ENCODE data around the gene SRPK1.

SRPK1 gene

DNA sequence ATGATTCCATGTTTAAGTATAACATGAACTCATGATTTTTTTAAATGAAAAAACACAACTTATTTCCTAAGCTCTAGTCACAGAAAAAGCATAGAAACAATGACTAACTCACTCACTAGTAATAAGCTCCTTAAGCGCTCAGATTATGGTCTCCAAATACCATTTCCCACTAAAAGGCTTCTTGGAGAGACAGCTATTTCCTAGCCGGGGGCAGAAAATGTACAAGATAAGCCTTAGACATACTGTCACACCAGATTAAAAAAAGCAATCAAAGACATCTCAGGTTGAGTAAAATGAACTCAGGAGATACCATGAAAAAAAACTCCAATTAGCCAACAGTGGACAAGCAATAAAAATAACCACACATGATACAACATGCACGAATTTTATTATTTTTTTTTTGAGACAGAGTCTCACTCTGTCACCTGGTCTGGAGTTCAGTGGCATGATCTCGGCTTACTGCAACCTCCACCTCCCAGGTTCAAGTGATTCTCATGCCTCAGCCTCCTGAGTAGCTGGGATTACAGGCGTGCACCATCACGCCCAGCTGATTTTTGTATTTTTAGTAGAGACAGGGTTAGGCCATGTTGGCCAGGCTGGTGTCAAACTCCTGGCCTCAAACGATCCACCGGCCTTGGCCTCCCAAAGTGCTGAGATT, 14.9 kb downstream of the SRPK1 start:
- no peak for ATAC-seq
- TF ChIP-seq, protein P1, sequence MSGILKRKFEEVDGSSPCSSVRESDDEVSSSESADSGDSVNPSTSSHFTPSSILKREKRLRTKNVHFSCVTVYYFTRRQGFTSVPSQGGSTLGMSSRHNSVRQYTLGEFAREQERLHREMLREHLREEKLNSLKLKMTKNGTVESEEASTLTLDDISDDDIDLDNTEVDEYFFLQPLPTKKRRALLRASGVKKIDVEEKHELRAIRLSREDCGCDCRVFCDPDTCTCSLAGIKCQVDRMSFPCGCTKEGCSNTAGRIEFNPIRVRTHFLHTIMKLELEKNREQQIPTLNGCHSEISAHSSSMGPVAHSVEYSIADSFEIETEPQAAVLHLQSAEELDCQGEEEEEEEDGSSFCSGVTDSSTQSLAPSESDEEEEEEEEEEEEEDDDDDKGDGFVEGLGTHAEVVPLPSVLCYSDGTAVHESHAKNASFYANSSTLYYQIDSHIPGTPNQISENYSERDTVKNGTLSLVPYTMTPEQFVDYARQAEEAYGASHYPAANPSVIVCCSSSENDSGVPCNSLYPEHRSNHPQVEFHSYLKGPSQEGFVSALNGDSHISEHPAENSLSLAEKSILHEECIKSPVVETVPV (CRISPR knock-in tag; IDR thresholded peaks at IDR 0.05) = no peak
- no peak for TF ChIP-seq OSR1 (CRISPR knock-in tag; IDR thresholded peaks at IDR 0.05)
- no peak for TF ChIP-seq ZNF70 (CRISPR knock-in tag; IDR thresholded peaks at IDR 0.05)
- TF ChIP-seq ZFP3 (CRISPR knock-in tag; IDR thresholded peaks at IDR 0.05) = no peak
- no peak for TF ChIP-seq ZFP30 (CRISPR knock-in tag; IDR thresholded peaks at IDR 0.05)
- no peak for TF ChIP-seq PPARA (CRISPR knock-in tag; IDR thresholded peaks at IDR 0.05; ENCODE audit: borderline replicate concordance)
- TF ChIP-seq RARB (CRISPR knock-in tag; IDR thresholded peaks at IDR 0.05) = no peak
- no peak for TF ChIP-seq ISL1 (CRISPR knock-in tag; IDR thresholded peaks at IDR 0.05)
- TF ChIP-seq CSDC2 (CRISPR knock-in tag; IDR thresholded peaks at IDR 0.05) = no peak
- no peak for TF ChIP-seq PATZ1 (CRISPR knock-in tag; IDR thresholded peaks at IDR 0.05; ENCODE audit: borderline replicate concordance)
- TF ChIP-seq TOX (CRISPR knock-in tag; IDR thresholded peaks at IDR 0.05; ENCODE audit: borderline replicate concordance) = no peak

DNA sequence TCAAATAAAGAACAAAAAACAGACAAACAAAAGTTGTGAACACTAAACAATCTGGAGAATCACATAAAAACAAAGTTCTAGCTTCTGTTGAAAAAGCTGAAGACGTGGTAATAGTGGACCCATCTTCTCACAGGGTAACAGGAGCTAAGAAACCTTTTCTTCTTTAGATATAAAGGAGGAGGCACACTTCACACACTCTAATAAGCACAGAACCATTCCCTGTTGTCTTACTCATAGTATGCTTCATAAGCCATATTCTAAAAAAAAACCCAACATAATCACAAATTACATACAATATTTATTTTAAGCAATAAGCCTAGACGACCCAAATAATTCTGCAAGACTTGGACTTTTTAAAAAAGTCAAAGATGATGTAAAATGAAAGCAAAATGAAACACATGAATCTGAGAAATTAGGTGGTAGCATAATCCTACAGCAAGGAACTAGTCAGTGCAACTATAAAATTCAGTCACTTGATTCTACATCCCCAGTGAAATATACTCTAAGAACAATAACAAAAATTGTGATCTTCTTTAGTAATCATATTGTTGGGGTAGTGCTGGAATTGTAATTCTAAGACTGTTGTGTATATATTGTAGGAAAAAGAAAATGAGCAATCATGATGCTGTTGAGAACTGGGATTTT, 15.6 kb downstream of the SRPK1 start:
- ATAC-seq = no peak
- TF ChIP-seq BACH2 (CRISPR knock-in tag; IDR thresholded peaks at IDR 0.05; ENCODE audit: borderline replicate concordance) (no peak), ZFP3 (CRISPR knock-in tag; IDR thresholded peaks at IDR 0.05) (no peak), OSR1 (CRISPR knock-in tag; IDR thresholded peaks at IDR 0.05) (no peak), ZNF565 (CRISPR knock-in tag; conservative IDR thresholded peaks at IDR 0.05; ENCODE audit: low read depth) (no peak), ESRRG (CRISPR knock-in tag; IDR thresholded peaks at IDR 0.05) (no peak), RARB (CRISPR knock-in tag; IDR thresholded peaks at IDR 0.05) (no peak), GLIS3 (CRISPR knock-in tag; IDR thresholded peaks at IDR 0.05) (no peak), CREB5 (CRISPR knock-in tag; IDR thresholded peaks at IDR 0.05; ENCODE audit: low read depth) (no peak), SNAI2 (CRISPR knock-in tag; IDR thresholded peaks at IDR 0.05) (no peak), TCF4 (CRISPR knock-in tag; IDR thresholded peaks at IDR 0.05; ENCODE audit: borderline replicate concordance) (no peak)

DNA sequence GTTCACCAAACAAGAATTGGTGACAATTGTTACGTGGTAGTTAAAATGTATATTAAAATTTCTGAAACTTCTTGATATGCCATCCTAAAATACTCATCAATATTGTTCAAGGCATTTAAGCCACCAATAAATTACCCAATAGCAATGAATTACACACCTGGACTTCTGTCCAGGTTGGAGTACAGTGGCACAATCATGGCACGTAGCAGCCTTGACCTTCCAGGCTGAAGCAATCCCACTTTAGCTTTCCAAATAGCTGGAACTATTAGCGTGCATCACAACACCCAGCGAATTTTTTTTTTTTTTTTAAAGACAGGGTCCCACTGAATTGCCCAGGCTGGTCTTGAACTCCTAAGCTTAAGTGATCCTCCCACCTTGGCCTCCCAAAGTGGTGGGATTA, 17.2 kb downstream of the SRPK1 start:
- TF ChIP-seq OSR1 (CRISPR knock-in tag; IDR thresholded peaks at IDR 0.05) (no peak), ZNF70 (CRISPR knock-in tag; IDR thresholded peaks at IDR 0.05) (no peak), GLIS3 (CRISPR knock-in tag; IDR thresholded peaks at IDR 0.05) (no peak), BACH2 (CRISPR knock-in tag; IDR thresholded peaks at IDR 0.05; ENCODE audit: borderline replicate concordance) (no peak), ISL1 (CRISPR knock-in tag; IDR thresholded peaks at IDR 0.05) (no peak), TCF4 (CRISPR knock-in tag; IDR thresholded peaks at IDR 0.05; ENCODE audit: borderline replicate concordance) (no peak)
- ATAC-seq = no peak

- ATAC-seq = no peak
- no peak for TF ChIP-seq ISL1 (CRISPR knock-in tag; IDR thresholded peaks at IDR 0.05)
- no peak for TF ChIP-seq ZFP30 (CRISPR knock-in tag; IDR thresholded peaks at IDR 0.05)
- no peak for TF ChIP-seq TCF4 (CRISPR knock-in tag; IDR thresholded peaks at IDR 0.05; ENCODE audit: borderline replicate concordance)
- no peak for TF ChIP-seq TOX (CRISPR knock-in tag; IDR thresholded peaks at IDR 0.05; ENCODE audit: borderline replicate concordance)
- TF ChIP-seq, protein P2, sequence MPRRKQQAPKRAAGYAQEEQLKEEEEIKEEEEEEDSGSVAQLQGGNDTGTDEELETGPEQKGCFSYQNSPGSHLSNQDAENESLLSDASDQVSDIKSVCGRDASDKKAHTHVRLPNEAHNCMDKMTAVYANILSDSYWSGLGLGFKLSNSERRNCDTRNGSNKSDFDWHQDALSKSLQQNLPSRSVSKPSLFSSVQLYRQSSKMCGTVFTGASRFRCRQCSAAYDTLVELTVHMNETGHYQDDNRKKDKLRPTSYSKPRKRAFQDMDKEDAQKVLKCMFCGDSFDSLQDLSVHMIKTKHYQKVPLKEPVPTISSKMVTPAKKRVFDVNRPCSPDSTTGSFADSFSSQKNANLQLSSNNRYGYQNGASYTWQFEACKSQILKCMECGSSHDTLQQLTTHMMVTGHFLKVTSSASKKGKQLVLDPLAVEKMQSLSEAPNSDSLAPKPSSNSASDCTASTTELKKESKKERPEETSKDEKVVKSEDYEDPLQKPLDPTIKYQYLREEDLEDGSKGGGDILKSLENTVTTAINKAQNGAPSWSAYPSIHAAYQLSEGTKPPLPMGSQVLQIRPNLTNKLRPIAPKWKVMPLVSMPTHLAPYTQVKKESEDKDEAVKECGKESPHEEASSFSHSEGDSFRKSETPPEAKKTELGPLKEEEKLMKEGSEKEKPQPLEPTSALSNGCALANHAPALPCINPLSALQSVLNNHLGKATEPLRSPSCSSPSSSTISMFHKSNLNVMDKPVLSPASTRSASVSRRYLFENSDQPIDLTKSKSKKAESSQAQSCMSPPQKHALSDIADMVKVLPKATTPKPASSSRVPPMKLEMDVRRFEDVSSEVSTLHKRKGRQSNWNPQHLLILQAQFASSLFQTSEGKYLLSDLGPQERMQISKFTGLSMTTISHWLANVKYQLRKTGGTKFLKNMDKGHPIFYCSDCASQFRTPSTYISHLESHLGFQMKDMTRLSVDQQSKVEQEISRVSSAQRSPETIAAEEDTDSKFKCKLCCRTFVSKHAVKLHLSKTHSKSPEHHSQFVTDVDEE (CRISPR knock-in tag; IDR thresholded peaks at IDR 0.05) = no peak
- no peak for TF ChIP-seq ZC3H10 (CRISPR knock-in tag; IDR thresholded peaks at IDR 0.05)
- no peak for TF ChIP-seq CSDC2 (CRISPR knock-in tag; IDR thresholded peaks at IDR 0.05)
Observed at GRCh38 chr6:35900448-35900847, 20.4 kb downstream of the SRPK1 start.
